ENCODE measurements around the gene KCNH1. TPM values are rescaled to one million over a fixed set of nuclear protein-coding genes. Genes with fewer than 3 reads are reported as not detected.

KCNH1 gene
- total and polyA plus RNA-seq, 2 of the 4 experiments (the other 2 are of a cell fraction): 0.27 to 0.54 TPM

GRCh38 chr1:210697185-210697584 lies 436.8 kb downstream of the KCNH1 start:
- no peak overlapping the region for H2AK9ac ChIP-seq (replicated peaks; ENCODE audit: low read depth, low read length, poor library complexity)
- no peak overlapping the region for H3K14ac ChIP-seq (replicated peaks; ENCODE audit: low read depth, low read length)
- H4K91ac ChIP-seq (ENCODE audit: insufficient read depth, low read depth, low read length): no peak overlapping the region
- no peaks in the 10 kb centered on the region for H4K20me1 ChIP-seq (ENCODE audit: insufficient read depth, low read length)
- in situ Hi-C loops (cut with MboI; ENCODE audit: low sequenced_read_pairs) (no loop called here), intact Hi-C loops (cut with micrococcal nuclease) (no loop called here), dilution Hi-C loops (cut with HindIII; ENCODE audit: low sequenced_read_pairs, unreplicated experiment) (no loop called here)
- no peak overlapping the region for H2BK5ac ChIP-seq (ENCODE audit: low read depth, low read length, poor library complexity, severe bottlenecking)
- no peak overlapping the region for H4K5ac ChIP-seq (ENCODE audit: low read depth, low read length)
- no peak overlapping the region for H2AFZ ChIP-seq (replicated peaks; ENCODE audit: low read length, poor library complexity)
- H3K27me3 ChIP-seq (ENCODE audit: control insufficient read depth, insufficient read depth, low read length): no peaks in the 10 kb centered on the region
- H3K56ac ChIP-seq (ENCODE audit: extremely low read depth, insufficient read depth, low read length): no peak overlapping the region
- no peaks in the 10 kb centered on the region for H3K9me1 ChIP-seq (ENCODE audit: insufficient read depth, low read length)
- H3K36me3 ChIP-seq (ENCODE audit: control insufficient read depth, insufficient read depth, low read length): no peaks in the 10 kb centered on the region
- H3K4me1 ChIP-seq (ENCODE audit: control insufficient read depth, insufficient read depth, low read length): no peaks in the 10 kb centered on the region
- no peak overlapping the region for H3K4me2 ChIP-seq (ENCODE audit: low read depth, low read length)
- ChIA-PET CTCF (no interaction called here), POLR2A (ENCODE audit: unreplicated experiment) (no interaction called here)
- H3K27ac ChIP-seq (ENCODE audit: insufficient read depth, low read length): no peak overlapping the region
- ATAC-seq (ENCODE audit: low read depth): no peak
- no peak overlapping the region for H3K23ac ChIP-seq (ENCODE audit: low read depth, low read length)
- BruUV-seq (replicated peaks): no TSS peak
- H3K4ac ChIP-seq (ENCODE audit: low read depth, low read length): no peak overlapping the region
- H4K8ac ChIP-seq (ENCODE audit: low read depth in 2 of 2, low read length in 2 of 2): no peak overlapping the region
- no CpG with 5 or more reads among the region's 3 CpGs for WGBS, 2 experiments (ENCODE audit: extremely low coverage in 2 of 2, insufficient read length in 1 of 2)
- DNase-seq: no peak
- no peak overlapping the region for H3K9ac ChIP-seq (ENCODE audit: low read depth, low read length)
- no peak overlapping the region for H2AK5ac ChIP-seq (ENCODE audit: low read depth, low read length)
- H3K4me3 ChIP-seq (ENCODE audit: insufficient read depth, low read depth, low read length): no peak overlapping the region
- H3K9me3 ChIP-seq (ENCODE audit: control insufficient read depth, insufficient read depth, low read length): no peaks in the 10 kb centered on the region; the same call in 1 of the 2 replicates
- no peak overlapping the region for H2BK20ac ChIP-seq (ENCODE audit: low read depth, low read length)
- H2BK15ac ChIP-seq (ENCODE audit: low read depth, low read length): no peak overlapping the region
- no peak overlapping the region for H2BK120ac ChIP-seq (ENCODE audit: low read depth, low read length)
- no peaks in the 10 kb centered on the region for H3K79me1 ChIP-seq (ENCODE audit: low read depth in 1 of 2, low read length in 2 of 2)
- TF ChIP-seq RAD21 (IDR thresholded peaks at IDR 0.05; ENCODE audit: low read length) (no peak), MAFK (IDR thresholded peaks at IDR 0.05; ENCODE audit: low read depth, low read length) (no peak), MAZ (IDR thresholded peaks at IDR 0.05; ENCODE audit: borderline replicate concordance, low read depth, low read length) (no peak), ELK1 (IDR thresholded peaks at IDR 0.05; ENCODE audit: borderline replicate concordance, low read depth, low read length) (no peak), MXI1 (IDR thresholded peaks at IDR 0.05; ENCODE audit: borderline replicate concordance, low read depth, low read length) (no peak), CTCF (conservative IDR thresholded peaks at IDR 0.05; ENCODE audit: low read depth, low read length) (no peak), RFX5 (IDR thresholded peaks at IDR 0.05; ENCODE audit: low read depth, low read length) (no peak), CEBPB (IDR thresholded peaks at IDR 0.05; ENCODE audit: low read depth, low read length) (no peak)
- H3K18ac ChIP-seq (ENCODE audit: low read depth, low read length): no peak overlapping the region
